Cerebellar nuclear complex (tissue), 1 donor: ENCODE data around the gene AGBL4.

Source experiments
- DNase-seq, 2 experiments: peaks; one replicate each; lab custom pipeline; 2025; lab: John Stamatoyannopoulos, UW

Gene AGBL4

DNA sequence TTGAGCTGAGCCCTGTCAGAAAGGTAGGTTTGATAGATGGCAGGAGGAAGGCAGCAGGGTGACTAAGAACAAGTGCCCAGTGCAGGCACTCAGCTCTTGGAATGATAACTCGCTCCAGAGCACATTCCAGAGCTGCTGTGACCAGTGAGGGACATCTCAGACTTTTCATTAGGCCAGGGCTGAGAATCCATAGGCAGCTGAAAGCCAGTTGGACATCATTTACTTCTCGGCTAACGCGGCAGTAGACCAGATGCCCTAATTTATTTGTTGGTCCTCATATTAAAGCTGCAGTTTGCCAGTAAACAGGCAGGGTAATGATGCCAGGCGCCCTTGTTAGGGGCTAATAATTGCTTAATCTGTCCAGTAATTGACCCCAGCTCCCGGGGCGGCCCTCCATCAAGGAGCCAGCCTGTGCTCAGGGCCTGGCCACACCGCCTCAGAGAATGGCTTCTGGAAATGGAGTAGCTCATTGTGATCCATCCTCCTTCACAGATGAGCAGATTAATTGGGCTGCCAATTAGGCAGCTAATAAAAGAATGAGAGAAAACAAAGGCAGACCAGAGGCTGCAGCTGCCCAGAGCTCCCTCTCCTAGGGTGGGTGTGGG lies 1369.0 kb downstream of the AGBL4 start:
- DNase-seq, result no peak

- DNase-seq, result no peak
Measured at GRCh38 chr1:48652334-48652733, 1371.4 kb downstream of the AGBL4 start.

DNA sequence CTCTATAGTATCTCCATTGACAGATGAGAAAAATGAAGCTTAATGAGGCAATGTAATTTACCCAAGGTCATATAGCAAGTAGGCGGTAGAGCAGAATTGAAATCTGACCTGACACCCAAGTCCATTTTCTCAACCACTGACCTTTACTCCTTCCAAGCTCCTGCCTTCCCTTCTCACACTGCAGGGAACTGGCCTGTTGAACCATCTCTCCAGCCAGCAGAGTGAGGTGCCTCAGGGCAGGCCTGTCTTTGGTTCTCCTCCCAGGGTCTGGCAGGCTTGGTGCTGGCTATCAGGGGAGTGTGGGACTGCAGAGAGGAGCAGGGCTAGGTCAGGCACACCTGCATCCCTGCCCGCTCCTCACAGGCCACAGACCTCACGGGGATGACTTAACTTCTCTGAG lies 1373.9 kb downstream of the AGBL4 start:
- no peak for DNase-seq

- no peak for DNase-seq
Measured at GRCh38 chr1:48645883-48646282, 1377.9 kb downstream of the AGBL4 start.

- no peak for DNase-seq
Measured at GRCh38 chr1:48644905-48645605, 1378.7 kb downstream of the AGBL4 start.

DNA sequence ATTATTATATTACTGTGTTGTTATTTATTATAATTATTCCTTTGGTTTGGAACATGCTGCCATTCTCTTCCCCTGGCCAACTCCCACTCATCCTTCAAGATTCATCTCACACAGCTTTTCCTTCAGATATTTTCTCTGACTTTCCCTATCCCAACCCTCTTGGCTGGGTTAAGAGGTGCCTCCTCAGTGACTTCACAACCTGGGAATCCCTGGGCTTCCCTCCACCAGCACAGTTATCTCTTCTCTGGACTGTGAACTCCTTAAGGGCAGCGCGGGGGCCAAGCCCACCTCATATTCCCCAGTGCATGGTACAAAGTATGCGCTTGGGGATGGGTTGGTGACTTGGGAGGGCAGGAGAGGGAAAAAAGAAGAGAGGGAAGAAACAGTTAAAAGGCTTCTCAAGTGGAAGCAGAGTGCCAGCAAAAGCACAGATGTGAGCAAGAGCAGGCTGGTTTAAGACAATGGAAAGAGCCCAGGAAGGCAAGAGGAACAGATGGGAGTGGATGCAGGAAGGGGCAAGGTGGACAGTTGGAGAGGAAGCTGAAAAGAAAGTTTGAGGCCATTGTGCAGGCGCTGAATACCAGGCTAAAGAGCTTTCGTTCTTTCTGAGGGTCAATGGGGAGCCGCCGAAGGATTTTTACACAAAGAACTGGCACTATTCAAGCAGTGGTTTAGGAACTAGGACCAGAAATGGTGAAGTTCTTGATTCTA lies 1379.4 kb downstream of the AGBL4 start:
- no peak for DNase-seq

DNA sequence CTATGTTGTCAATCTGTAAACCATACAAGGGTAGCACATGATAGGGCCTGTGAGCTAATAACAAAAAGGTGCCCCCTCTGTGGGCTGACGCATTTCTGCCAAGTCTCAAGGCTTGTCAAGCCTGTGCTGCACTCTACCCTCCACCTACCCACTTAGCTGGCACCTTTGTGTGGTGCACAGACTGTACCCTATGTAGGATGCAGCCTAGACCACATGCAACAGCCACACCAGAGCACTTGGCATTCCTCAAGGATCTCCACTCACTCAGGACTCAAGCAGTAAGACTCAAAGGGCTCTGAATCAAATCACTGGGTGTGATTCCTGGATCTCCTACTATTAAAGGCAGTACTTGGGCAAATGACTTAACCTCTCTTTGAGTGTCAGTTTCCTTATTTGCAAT lies 1380.6 kb downstream of the AGBL4 start:
- DNase-seq, result no peak

DNA sequence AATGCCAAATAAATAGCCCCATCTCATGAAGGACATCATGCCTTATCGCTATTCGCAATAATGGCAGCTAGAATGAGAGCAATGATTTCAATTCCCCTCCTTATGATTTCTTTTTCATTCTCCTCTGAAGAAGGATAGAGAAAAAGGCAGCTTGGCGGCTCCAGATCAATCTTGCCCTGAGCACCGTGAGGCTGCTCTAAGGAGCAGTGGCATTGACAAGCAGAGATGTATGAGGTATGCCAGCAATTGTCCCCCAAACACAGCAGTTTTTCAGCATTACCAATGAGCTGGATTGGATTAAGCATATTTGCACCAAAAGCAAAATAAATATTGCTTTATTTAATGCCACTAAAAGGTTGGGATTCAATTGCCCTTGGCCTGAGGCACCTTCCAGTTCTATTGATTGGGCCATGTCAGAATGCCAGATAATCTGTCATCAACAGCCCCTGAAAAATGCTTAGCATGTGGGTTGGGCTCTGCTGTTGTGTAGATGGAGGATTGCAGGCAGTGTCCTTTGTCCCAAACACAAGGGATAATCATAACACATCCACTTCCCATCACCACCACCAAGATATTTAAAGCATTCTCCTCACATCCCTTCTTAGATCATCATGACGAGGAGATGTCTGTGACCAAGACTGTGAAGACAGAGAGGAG lies 1382.8 kb downstream of the AGBL4 start:
- no peak for DNase-seq

DNA sequence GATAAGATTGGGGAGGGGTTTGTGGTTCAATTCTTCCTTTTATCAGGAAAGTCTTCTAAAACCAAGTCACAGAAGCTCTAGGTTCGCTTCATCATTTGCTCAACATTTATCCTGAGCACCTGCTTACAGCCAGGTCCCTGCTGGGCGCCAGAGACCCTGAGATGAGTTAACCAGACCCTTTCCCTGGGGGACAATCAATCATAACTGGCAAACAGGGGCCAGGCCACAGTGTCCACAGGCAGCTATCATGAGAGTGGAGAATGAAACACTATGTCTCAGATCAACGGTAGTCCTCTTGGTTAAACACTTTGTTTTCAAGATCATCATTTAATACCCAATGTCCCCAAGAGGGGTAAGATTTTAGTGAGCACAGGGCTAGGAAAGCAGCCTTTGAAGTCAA lies 1393.9 kb downstream of the AGBL4 start:
- DNase-seq, result no peak

DNA sequence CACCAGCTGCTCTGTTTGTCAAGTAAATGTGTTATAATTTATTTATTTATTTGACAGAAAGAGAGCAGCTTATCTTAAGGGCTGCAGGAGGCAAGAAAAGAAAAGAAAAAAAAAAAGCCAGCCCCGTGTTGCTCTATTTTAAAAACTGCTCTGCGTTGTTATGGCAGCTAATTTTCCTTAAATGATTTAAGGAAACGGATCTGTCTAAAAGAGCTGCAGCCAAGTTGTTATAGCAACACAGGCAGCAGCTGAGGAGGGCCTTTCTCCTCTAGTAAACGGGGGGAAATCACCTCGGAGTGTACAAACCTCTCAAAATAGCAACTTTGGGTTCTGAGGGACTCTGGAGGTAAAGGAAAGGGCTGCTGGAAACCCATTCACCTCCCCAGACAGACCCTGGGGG lies 1396.3 kb downstream of the AGBL4 start:
- no peak for DNase-seq

GRCh38 chr1:48619539-48619938 lies 1404.2 kb downstream of the AGBL4 start:
- DNase-seq, result no peak

DNA sequence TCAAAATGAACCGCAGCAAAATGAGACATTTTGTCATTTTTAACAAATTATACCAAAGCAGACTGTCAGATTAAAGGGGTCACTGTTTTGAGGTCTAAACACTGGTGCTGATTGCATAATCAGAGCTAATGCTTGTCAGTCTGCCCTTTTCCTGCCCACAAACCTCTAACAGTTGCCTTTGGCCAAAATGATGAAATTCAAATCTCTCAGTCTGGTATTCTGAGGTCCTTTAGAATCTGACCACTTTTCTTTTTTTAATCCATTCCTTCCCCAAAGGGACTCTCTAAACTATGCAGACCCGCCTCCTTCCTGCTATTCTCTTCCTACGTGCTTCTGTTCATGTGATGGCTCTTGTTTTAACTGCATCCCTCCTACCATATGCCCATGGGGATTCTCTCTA lies 1406.5 kb downstream of the AGBL4 start:
- DNase-seq, result no peak

DNA sequence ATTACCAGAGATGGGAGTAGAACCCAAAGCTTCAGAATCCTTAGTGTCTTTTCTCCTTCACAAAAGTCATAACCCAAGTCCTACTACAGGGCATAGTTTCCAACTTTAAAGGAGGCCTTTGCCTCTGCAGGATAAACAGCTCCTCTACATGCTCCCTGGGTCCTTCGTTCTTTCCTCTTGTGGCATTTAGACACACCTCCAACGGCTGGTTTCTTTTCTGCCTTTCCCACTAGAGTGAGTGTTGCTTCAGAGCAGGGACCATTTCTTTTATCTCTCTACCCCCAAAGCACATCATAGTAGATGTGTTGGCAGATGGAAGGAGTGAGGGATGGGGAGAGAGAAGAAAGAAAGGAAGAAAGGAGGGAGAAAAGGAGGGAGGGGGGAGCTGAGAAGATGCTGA lies 1407.0 kb downstream of the AGBL4 start:
- no peak for DNase-seq

DNA sequence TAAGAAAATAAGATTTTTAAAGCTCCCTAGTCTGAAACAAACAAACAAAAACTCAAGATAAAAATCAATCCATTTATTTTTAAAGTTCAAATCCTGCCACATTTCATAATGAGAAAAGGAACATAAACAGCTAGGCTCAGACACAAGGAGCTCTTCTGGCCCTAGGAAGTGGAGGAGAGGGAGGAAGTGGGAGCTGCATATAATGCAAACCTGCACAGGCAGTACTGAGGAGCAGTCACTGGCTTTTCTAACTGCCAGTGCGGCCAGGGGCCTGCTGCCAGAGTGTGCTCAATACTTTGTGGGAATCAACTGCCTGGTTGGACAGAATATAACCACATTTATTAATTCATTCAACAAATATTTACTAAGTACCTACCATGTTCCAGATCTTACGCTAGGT lies 1411.9 kb downstream of the AGBL4 start:
- DNase-seq, result no peak

DNA sequence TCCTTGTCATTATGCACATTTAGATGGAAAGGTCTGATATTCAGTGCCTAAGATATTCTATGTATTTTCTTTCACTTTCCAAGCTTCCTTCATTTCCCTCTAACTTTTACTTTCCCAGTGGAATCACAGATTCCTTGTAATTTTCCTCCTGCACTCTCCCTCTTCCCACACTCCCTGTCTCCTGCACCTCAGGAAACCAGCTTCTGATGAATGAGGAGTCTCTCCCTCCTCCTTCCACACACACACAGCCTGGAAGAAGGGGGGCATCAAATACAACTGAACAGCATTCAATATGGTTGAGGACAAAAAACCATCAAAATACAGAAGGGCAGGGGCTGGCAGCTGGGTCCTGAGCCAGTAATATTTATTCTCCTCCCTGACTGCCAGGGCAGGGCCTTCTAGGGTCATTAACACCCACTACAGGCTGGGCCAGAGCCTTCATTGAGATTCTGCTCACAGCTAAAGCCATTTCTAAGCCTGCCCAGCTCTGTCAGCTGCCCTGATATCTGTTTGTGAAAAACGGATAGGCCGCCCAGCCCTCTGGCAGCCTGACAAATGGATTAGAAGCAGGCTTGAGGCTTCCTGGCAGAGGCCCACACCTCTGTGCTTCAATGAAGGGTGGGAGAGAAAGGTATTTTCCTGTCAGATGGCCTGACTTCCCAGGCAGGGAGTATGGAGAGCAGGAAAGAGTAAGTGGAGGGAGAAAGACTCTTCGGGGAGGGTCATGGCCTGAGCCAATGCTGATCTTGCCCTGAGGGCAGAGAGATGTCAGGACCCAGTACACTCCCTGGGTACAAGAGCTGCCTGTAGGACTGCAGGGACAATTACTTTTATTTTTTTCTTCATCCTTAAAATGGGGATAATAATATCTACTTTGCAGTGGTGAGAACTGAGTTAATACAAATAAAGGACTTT lies 1412.9 kb downstream of the AGBL4 start:
- no peak for DNase-seq

GRCh38 chr1:48608882-48609281 lies 1414.9 kb downstream of the AGBL4 start:
- no peak for DNase-seq

- DNase-seq, result no peak
Measured at GRCh38 chr1:48603222-48603621, 1420.5 kb downstream of the AGBL4 start.

DNA sequence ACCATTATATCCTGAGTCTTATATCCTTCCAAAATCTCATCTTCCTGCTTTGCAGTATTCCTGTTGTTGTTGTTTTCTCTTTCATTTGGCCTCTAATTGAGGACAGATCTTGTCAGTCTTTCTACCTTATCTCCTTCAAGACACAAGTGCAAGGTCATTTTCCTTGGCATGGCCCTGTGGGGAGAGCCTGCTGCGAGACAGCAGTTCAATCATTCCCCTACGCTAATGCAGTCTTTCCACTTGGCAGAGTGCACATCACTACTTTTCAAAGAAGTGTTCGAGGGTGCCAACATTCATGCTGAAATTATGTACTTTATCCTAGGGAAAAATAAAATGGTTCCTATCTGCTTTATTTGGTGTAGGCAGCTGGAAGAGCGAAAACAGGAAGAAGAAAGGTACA lies 1421.4 kb downstream of the AGBL4 start:
- no peak for DNase-seq

- DNase-seq, result no peak
Measured at GRCh38 chr1:48600182-48600581, 1423.6 kb downstream of the AGBL4 start.

GRCh38 chr1:48597663-48598062 lies 1426.1 kb downstream of the AGBL4 start:
- no peak for DNase-seq

GRCh38 chr1:48596046-48596445 lies 1427.7 kb downstream of the AGBL4 start:
- DNase-seq, result no peak

- DNase-seq, result no peak
Measured at GRCh38 chr1:48595613-48596012, 1428.1 kb downstream of the AGBL4 start.
